Temporal lobe (tissue), 2 donors: ENCODE results near the gene PKD2L1. TPM values are rescaled to one million over a fixed set of nuclear protein-coding genes. Genes with fewer than 3 reads are reported as not detected.

Experiments
- small RNA-seq: library from RNA; depleted of rRNA; stranded (forward); fragments of <200 nt; gene quantifications from one replicate; pipeline ENCODE3, GENCODE V24; 2014; ENCODE audit warnings: low replicate concordance
- total RNA-seq: library from RNA; depleted of rRNA; stranded (reverse); fragments of >200 nt; gene quantifications from one replicate; pipeline ENCODE4 v1.2.3, GENCODE V29; 2014

Gene PKD2L1
- total RNA-seq, 1 donor from 2014 or later = 0.25 TPM

Small RNAs within 50 kb of the gene (small RNA-seq; reads per million reads assigned to genes)
- gene RNU6-422P = not detected

Other genes starting within 250 kb of the PKD2L1 start
- gene CPN1, start 248.4 kb downstream of the PKD2L1 start, total RNA-seq = not detected
- 12.0 TPM for gene ERLIN1, start 144.2 kb downstream of the PKD2L1 start, total RNA-seq
- 16.2 TPM for gene CHUK, start 100.6 kb downstream of the PKD2L1 start, total RNA-seq
- gene CWF19L1, start 62.6 kb downstream of the PKD2L1 start, total RNA-seq = 20.9 TPM
- 49.2 TPM for gene BLOC1S2, start 43.5 kb downstream of the PKD2L1 start, total RNA-seq
- gene SCD, start 17.0 kb upstream of the PKD2L1 start, total RNA-seq = 174 TPM
- gene WNT8B, start 132.8 kb upstream of the PKD2L1 start, total RNA-seq = not detected
- 4.2 TPM for gene SEC31B, start 189.6 kb upstream of the PKD2L1 start, total RNA-seq
- 90.7 TPM for gene NDUFB8, start 199.6 kb upstream of the PKD2L1 start, total RNA-seq
- gene HIF1AN, start 205.7 kb upstream of the PKD2L1 start, total RNA-seq = 9.6 TPM